Esophagus squamous epithelium (tissue), 4 donors: ENCODE measurements around the gene TIMM17A.

Experiments used
- CTCF ChIP-seq, 6 experiments: fragments of 450-650 bp in 4 of 6; fragments of 200-600 bp in 2 of 6; sonication (generic) in 2 of 6; IDR thresholded peaks; one replicate each; pipeline ENCODE4 v1.5.1; 2016 to 2019; ENCODE audit warnings: antibody characterized with exemption in 6 of 6, mild to moderate bottlenecking in 4 of 6, moderate library complexity in 4 of 6
- POLR2A ChIP-seq, 4 donors: fragments of 450-650 bp; IDR thresholded peaks; one replicate each; pipeline ENCODE4 v1.6.1; 2017; ENCODE audit warnings: antibody characterized with exemption in 4 of 4, mild to moderate bottlenecking in 4 of 4, moderate library complexity in 3 of 4

- no peak for TF ChIP-seq POLR2A (IDR thresholded peaks at IDR 0.05)
- TF ChIP-seq CTCF (IDR thresholded peaks at IDR 0.05), result no peak
Measured at GRCh38 chr1:202014060-202014459, 58.8 kb downstream of the TIMM17A start.
